ENCODE results near the gene AGTRAP.

The AGTRAP gene

DNA sequence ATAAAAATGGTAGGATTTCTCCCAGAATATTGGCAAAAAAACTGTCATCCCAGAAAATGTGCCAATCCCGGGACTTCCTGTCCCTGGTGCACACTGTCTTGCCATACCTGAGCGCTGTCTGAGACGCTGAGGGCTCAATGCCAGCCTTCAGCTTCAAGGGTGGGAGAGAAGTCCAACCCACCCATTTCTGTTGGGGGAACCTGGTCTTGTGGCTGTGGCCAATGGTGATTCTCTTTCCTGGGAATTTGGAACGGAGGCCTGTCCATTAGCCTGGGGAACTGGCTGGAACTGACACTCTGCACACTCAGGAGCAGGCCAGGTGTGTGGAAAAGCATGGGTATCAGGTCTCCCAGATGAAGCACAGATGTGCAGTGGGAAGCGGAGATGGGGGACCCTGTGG is 63.2 kb downstream of the AGTRAP start:
- DNase-seq, result no peak

DNA sequence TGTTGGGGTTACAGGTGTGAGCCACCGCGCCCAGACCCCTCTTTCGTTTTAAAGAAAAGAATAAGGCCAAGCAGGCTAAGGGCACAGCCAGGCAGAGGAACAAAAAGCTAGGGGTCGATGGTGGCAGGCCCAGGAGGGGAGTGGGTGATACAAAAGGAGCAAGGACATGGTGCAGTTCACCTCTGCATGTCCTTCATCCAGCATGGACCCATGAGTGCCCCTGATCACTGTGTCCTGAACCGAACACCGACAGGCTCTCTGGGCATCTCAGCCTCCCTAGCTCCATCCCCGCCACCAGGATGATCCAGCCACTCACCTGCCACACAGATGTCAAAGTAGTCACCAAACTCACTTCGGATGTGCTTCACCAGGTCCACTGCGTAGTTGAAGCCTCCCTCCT is 64.0 kb downstream of the AGTRAP start:
- no peak for DNase-seq

DNA sequence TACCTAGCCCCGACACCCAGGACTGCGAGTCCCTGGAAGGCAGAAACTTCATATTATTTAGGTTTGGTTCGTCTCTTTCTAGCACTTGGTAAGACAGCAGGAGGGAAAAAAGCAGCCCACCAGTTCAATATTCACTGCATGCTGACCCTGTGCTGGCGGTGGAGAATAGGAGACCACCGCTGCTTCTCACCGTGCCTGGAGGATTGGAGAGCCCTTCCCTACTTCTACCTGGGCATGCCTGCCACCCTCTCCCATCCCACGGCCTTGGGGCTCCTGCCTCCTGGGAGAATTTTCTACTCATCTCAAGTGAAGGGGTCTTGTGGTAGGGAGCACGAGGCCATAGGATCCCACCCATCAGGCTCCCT is 64.4 kb downstream of the AGTRAP start:
- no peak for DNase-seq
